Neuronal stem cell (in vitro differentiated cells): Measurements from ENCODE around the gene DEPP1.

Source experiments
- DNase-seq: peaks from one replicate; pipeline ENCODE4 v3.0.0-alpha.2; 2013; ENCODE audit warnings: low spot score
- H2AFZ ChIP-seq: one replicate; pipeline ENCODE4 v1.6.1; 2013; ENCODE audit warnings: mild to moderate bottlenecking, low read length, inconsistent platforms
- H2AK5ac ChIP-seq: 2 replicates; pipeline ENCODE4 v1.6.1; 2013; ENCODE audit warnings: low read depth, mild to moderate bottlenecking, inconsistent platforms, low read length, moderate library complexity, mixed read lengths
- H2BK120ac ChIP-seq: 2 replicates; pipeline ENCODE4 v1.6.1; 2013; ENCODE audit warnings: low read depth, mild to moderate bottlenecking, inconsistent platforms, low read length, moderate library complexity, mixed read lengths
- H2BK12ac ChIP-seq: one replicate; pipeline ENCODE4 v1.6.1; 2013; ENCODE audit warnings: low read length, inconsistent platforms
- H2BK15ac ChIP-seq: 2 replicates; pipeline ENCODE4 v1.6.1; 2013; ENCODE audit warnings: mild to moderate bottlenecking, low read length, inconsistent platforms, mixed read lengths
- H2BK5ac ChIP-seq: one replicate; pipeline ENCODE4 v1.6.1; 2013; ENCODE audit warnings: inconsistent platforms, mild to moderate bottlenecking, low read length, moderate library complexity
- H3K14ac ChIP-seq: one replicate; pipeline ENCODE4 v1.6.1; 2013; ENCODE audit warnings: low read length, inconsistent platforms
- H3K18ac ChIP-seq: 2 replicates; pipeline ENCODE4 v1.6.1; 2013; ENCODE audit warnings: low read length, inconsistent platforms
- H3K23ac ChIP-seq: 2 replicates; pipeline ENCODE4 v1.6.1; 2013; ENCODE audit warnings: low read depth, mild to moderate bottlenecking, mixed read lengths, low read length, inconsistent platforms; ENCODE audit not compliant: poor library complexity
- H3K27ac ChIP-seq: replicated peaks from 3 replicates; pipeline ENCODE4 v1.5.1; 2013; ENCODE audit warnings: low read length, inconsistent platforms
- H3K27me3 ChIP-seq, 3 experiments: 2 replicates each; pipeline ENCODE4 v1.6.1; 2013; ENCODE audit warnings: low read length in 3 of 3, mild to moderate bottlenecking in 2 of 3, inconsistent platforms in 1 of 3, low read depth in 1 of 3, mixed read lengths in 1 of 3, moderate library complexity in 1 of 3; ENCODE audit not compliant: control insufficient read depth in 3 of 3, insufficient read depth in 3 of 3
- H3K36me3 ChIP-seq, 2 donors: replicated peaks in 1 of 2; 2 replicates each; pipeline ENCODE4 v1.6.1; 2013; ENCODE audit warnings: low read length in 2 of 2; ENCODE audit not compliant: control insufficient read depth in 2 of 2, insufficient read depth in 2 of 2
- H3K4ac ChIP-seq: 2 replicates; pipeline ENCODE4 v1.6.1; 2013; ENCODE audit warnings: inconsistent platforms, mild to moderate bottlenecking, low read length, moderate library complexity
- H3K4me1 ChIP-seq, 2 donors: 1 replicate in 1 of 2; 2 replicates in 1 of 2; pipeline ENCODE4 v1.6.1; 2013; ENCODE audit warnings: low read length in 2 of 2, low read depth in 1 of 2; ENCODE audit not compliant: control insufficient read depth in 2 of 2, insufficient read depth in 1 of 2
- H3K4me2 ChIP-seq: one replicate; pipeline ENCODE4 v1.6.1; 2013; ENCODE audit warnings: mild to moderate bottlenecking, low read length, inconsistent platforms; ENCODE audit not compliant: insufficient read depth, poor library complexity, severe bottlenecking
- H3K4me3 ChIP-seq, 2 donors: 2 replicates each; pipeline ENCODE4 v1.5.1; 2013; ENCODE audit warnings: low read length in 2 of 2, mild to moderate bottlenecking in 2 of 2, inconsistent platforms in 1 of 2, moderate library complexity in 1 of 2
- H3K79me1 ChIP-seq: one replicate; pipeline ENCODE4 v1.6.1; 2013; ENCODE audit warnings: low read depth, mild to moderate bottlenecking, inconsistent platforms, low read length, moderate library complexity
- H3K9ac ChIP-seq: one replicate; pipeline ENCODE4 v1.6.1; 2013; ENCODE audit warnings: mild to moderate bottlenecking, low read depth, low read length, inconsistent platforms; ENCODE audit not compliant: poor library complexity
- H3K9me3 ChIP-seq, 2 donors: replicated peaks in 1 of 2; 2 replicates each; pipeline versions ENCODE3 to v1.6.1; 2013; ENCODE audit warnings: low read length in 2 of 2, mild to moderate bottlenecking in 2 of 2, inconsistent platforms in 1 of 2, low read depth in 1 of 2, mixed read lengths in 1 of 2, moderate library complexity in 1 of 2; ENCODE audit not compliant: control insufficient read depth in 2 of 2, insufficient read depth in 1 of 2
- H4K8ac ChIP-seq: one replicate; pipeline ENCODE4 v1.6.1; 2013; ENCODE audit warnings: low read depth, mild to moderate bottlenecking, inconsistent platforms, low read length, moderate library complexity
- H4K91ac ChIP-seq: one replicate; pipeline ENCODE4 v1.6.1; 2013; ENCODE audit warnings: low read length, low read depth, mild to moderate bottlenecking, inconsistent platforms; ENCODE audit not compliant: poor library complexity
- WGBS, 2 donors: extraction: QIAGEN DNeasy Blood & Tissue Kit; methylation state at CpG; one replicate each; pipeline ENCODE4 v1.1.7; 2013; ENCODE audit warnings: missing lambda C conversion rate in 2 of 2, mixed read lengths in 1 of 2; ENCODE audit not compliant: insufficient read length in 2 of 2, insufficient replicate concordance in 1 of 2; ENCODE audit errors: extremely low coverage in 2 of 2; 5-methylcytosine and 5-hydroxymethylcytosine counted together

DEPP1 gene

GRCh38 chr10:44983066-44983894 lies 4.7 kb upstream of the DEPP1 start:
- peak overlapping the region; percentile 87 for H3K18ac ChIP-seq
- H3K27ac ChIP-seq: no peak overlapping the region
- H3K4me3 ChIP-seq: no peak overlapping the region
- H3K9ac ChIP-seq: no peak overlapping the region
- peak overlapping the region; percentile 76 for H2BK5ac ChIP-seq
- peaks cover 0 to 2% (median 0%) of the 10 kb centered on the region in 3 experiments for H3K27me3 ChIP-seq
- peak overlapping the region; percentile 49 for H2BK12ac ChIP-seq
- H2AFZ ChIP-seq: no peak overlapping the region
- no peak overlapping the region for H2BK120ac ChIP-seq
- H3K4me2 ChIP-seq: no peak overlapping the region
- DNase-seq: no peak
- WGBS, 2 donors: no CpG with 5 or more reads among the region's 13 CpGs
- H3K4me1 ChIP-seq: peaks cover 19 to 24% of the 10 kb centered on the region in 2 donors
- H2AK5ac ChIP-seq: peak overlapping the region; percentile 24
- H3K14ac ChIP-seq: no peak overlapping the region
- H2BK15ac ChIP-seq: no peak overlapping the region
- no peak overlapping the region for H4K91ac ChIP-seq
- no peak overlapping the region for H3K4ac ChIP-seq
- no peaks in the 10 kb centered on the region for H3K9me3 ChIP-seq
- no peak overlapping the region for H4K8ac ChIP-seq
- H3K79me1 ChIP-seq: no peaks in the 10 kb centered on the region
- H3K23ac ChIP-seq: peak overlapping the region; percentile 57
- no peaks in the 10 kb centered on the region for H3K36me3 ChIP-seq

DNA sequence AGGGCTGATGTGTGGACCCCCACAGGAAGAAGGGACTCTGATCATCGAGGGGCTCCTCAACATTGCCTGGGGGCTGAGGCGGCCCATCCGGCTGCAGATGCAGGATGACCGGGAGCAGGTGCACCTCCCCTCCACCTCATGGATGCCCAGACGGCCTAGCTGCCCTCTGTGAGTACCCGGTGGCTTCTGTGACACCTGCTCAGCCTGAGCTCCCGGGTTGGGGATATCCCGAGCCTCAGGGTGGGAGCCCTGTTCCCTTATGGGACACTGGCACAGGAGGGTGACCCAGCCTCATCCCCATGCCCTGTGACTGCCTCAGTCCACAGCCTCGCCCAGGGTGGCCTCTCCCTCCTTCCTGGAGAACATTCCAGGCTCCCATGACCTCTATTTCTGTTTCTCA lies 3.9 kb upstream of the DEPP1 start:
- no peaks in the 10 kb centered on the region for H3K36me3 ChIP-seq
- H3K9me3 ChIP-seq: no peaks in the 10 kb centered on the region
- no peak overlapping the region for H4K91ac ChIP-seq
- peak overlapping the region; percentile 92 for H2AK5ac ChIP-seq
- no peak overlapping the region for H2AFZ ChIP-seq
- H3K23ac ChIP-seq: peak overlapping the region; percentile 92
- H2BK120ac ChIP-seq: no peak overlapping the region
- no peaks in the 10 kb centered on the region for H3K27me3 ChIP-seq
- peak overlapping the region; percentile 67 for H3K9ac ChIP-seq
- no peak overlapping the region for H3K27ac ChIP-seq
- H4K8ac ChIP-seq: no peak overlapping the region
- H2BK5ac ChIP-seq: no peak overlapping the region
- H3K18ac ChIP-seq: peak overlapping the region; percentile 70
- no peaks in the 10 kb centered on the region for H3K79me1 ChIP-seq
- H3K4ac ChIP-seq: no peak overlapping the region
- peak overlapping the region; percentile 91 for H3K14ac ChIP-seq
- H3K4me2 ChIP-seq: no peak overlapping the region
- H3K4me1 ChIP-seq: peaks cover 23 to 24% of the 10 kb centered on the region in 2 donors
- DNase-seq: no peak
- no peak overlapping the region for H3K4me3 ChIP-seq
- H2BK15ac ChIP-seq: peak overlapping the region; percentile 93
- no CpG with 5 or more reads among the region's 9 CpGs for WGBS, 2 donors
- H2BK12ac ChIP-seq: peak overlapping the region; percentile 86

DNA sequence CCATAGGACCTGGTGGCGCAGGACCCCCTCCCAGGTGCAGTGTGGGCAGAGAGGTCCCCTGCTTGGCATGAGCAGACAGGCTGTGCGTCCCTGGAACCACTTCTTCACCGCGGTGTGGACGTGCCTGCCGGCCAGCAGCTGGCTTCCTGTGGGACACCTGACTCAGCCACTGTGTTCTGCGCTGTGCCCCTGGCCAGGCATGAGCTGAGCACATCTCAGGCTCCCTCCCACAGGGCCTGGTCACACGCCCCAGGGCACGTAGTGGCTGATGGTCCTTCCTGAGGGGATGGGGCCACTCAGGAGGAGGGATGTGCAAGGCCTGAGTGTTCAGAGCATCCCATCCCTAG lies 3.5 kb upstream of the DEPP1 start:
- no peak overlapping the region for H4K8ac ChIP-seq
- peaks cover 24% of the 10 kb centered on the region in 2 donors for H3K4me1 ChIP-seq
- H3K9me3 ChIP-seq: no peaks in the 10 kb centered on the region
- no peaks in the 10 kb centered on the region for H3K36me3 ChIP-seq
- H3K18ac ChIP-seq: peak overlapping the region; percentile 70
- WGBS, 2 donors: no CpG with 5 or more reads among the region's 9 CpGs
- no peak overlapping the region for H3K4ac ChIP-seq
- H2AK5ac ChIP-seq: peak overlapping the region; percentile 92
- H2BK120ac ChIP-seq: no peak overlapping the region
- DNase-seq: no peak
- no peaks in the 10 kb centered on the region for H3K27me3 ChIP-seq
- no peak overlapping the region for H4K91ac ChIP-seq
- H2BK5ac ChIP-seq: no peak overlapping the region
- peak overlapping the region in 1 of 2 donors; percentile 0 for H3K4me3 ChIP-seq
- peak overlapping the region; percentile 67 for H3K9ac ChIP-seq
- H2BK12ac ChIP-seq: peak overlapping the region; percentile 86
- no peak overlapping the region for H3K4me2 ChIP-seq
- H3K27ac ChIP-seq: no peak overlapping the region
- H3K14ac ChIP-seq: peak overlapping the region; percentile 91
- no peaks in the 10 kb centered on the region for H3K79me1 ChIP-seq
- H2BK15ac ChIP-seq: peak overlapping the region; percentile 93
- H2AFZ ChIP-seq: no peak overlapping the region
- peak overlapping the region; percentile 92 for H3K23ac ChIP-seq

- no CpG with 5 or more reads among the region's 11 CpGs for WGBS, 2 donors
- no peak overlapping the region for H4K8ac ChIP-seq
- H3K4me1 ChIP-seq: peaks cover 24% of the 10 kb centered on the region in 2 donors
- no peak overlapping the region for H3K4ac ChIP-seq
- H3K23ac ChIP-seq: peak overlapping the region; percentile 92
- H4K91ac ChIP-seq: no peak overlapping the region
- H2BK15ac ChIP-seq: peak overlapping the region; percentile 93
- no peak overlapping the region for H3K4me2 ChIP-seq
- H3K27me3 ChIP-seq: no peaks in the 10 kb centered on the region
- H3K9me3 ChIP-seq: no peaks in the 10 kb centered on the region
- H3K4me3 ChIP-seq: peak overlapping the region in 1 of 2 donors; percentile 0
- no peak for DNase-seq
- no peak overlapping the region for H2BK5ac ChIP-seq
- peak overlapping the region; percentile 91 for H3K14ac ChIP-seq
- H2BK120ac ChIP-seq: no peak overlapping the region
- peak overlapping the region; percentile 92 for H2AK5ac ChIP-seq
- H2AFZ ChIP-seq: no peak overlapping the region
- peak overlapping the region; percentile 86 for H2BK12ac ChIP-seq
- H3K9ac ChIP-seq: peak overlapping the region; percentile 2
- no peaks in the 10 kb centered on the region for H3K79me1 ChIP-seq
- H3K36me3 ChIP-seq: no peaks in the 10 kb centered on the region
- peak overlapping the region; percentile 70 for H3K18ac ChIP-seq
- H3K27ac ChIP-seq: no peak overlapping the region
Observed at GRCh38 chr10:44981172-44982113, 2.8 kb upstream of the DEPP1 start.
